Colonic mucosa (tissue), 4 donors: ENCODE measurements around the gene PLCB4. TPM values are rescaled to one million over a fixed set of nuclear protein-coding genes. Genes with fewer than 3 reads are reported as not detected.

Experiments
- DNase-seq: peaks from one replicate; pipeline ENCODE4 v3.0.0-alpha.2; 2020
- H3K27ac ChIP-seq: fragments of 200-600 bp; one replicate; pipeline ENCODE4 v1.8.0; 2021
- H3K27me3 ChIP-seq: fragments of 200-600 bp; one replicate; pipeline ENCODE4 v1.8.0; 2021
- H3K36me3 ChIP-seq: fragments of 200-600 bp; one replicate; pipeline ENCODE4 v1.8.0; 2021
- H3K4me1 ChIP-seq: fragments of 200-600 bp; one replicate; pipeline ENCODE4 v1.8.0; 2021; ENCODE audit warnings: mild to moderate bottlenecking
- H3K4me3 ChIP-seq: fragments of 200-600 bp; one replicate; pipeline ENCODE4 v1.8.0; 2021
- H3K9ac ChIP-seq, 2 donors: one replicate each; pipeline ENCODE4 v1.7.0; 2013; ENCODE audit warnings: control low read depth in 2 of 2, low read depth in 2 of 2, low read length in 2 of 2
- H3K9me3 ChIP-seq: fragments of 200-600 bp; one replicate; pipeline ENCODE4 v1.8.0; 2021
- intact Hi-C: fragments of 100-400 bp; cut with DNase I; formaldehyde crosslinking; loops from one replicate; pipeline ENCODE4 v1.14.1; 2022
- total RNA-seq, 2 donors: library from RNA; stranded (reverse); fragmentation: NEBNext Ultra II Directional in 1 of 2; extraction: Animal tissue kit (Norgen Biotek cat#: 25700) in 1 of 2; gene quantifications; one replicate each; pipeline ENCODE4 v1.2.1, GENCODE V29; 2021
- TF ChIP-seq, protein P1 (sequence below): fragments of 200-600 bp; IDR thresholded peaks from one replicate; pipeline ENCODE4 v1.8.0; 2022; ENCODE audit warnings: antibody characterized with exemption, mild to moderate bottlenecking
- donor health status: healthy.
- donor health status: DM: no; HTN: no; CAD: no.
- donor health status: DM: no; HTN: no; CAD: no.

The PLCB4 gene
- total RNA-seq, 2 donors from 2014 or later, result 39.4 to 39.5 TPM

- no peaks in the 10 kb centered on the region for H3K9me3 ChIP-seq
- no peaks in the 10 kb centered on the region for H3K27me3 ChIP-seq
- H3K27ac ChIP-seq, result no peak overlapping the region
- intact Hi-C loops, result no loop called here
- DNase-seq, result no peak
- H3K36me3 ChIP-seq, result no peaks in the 10 kb centered on the region
- TF ChIP-seq, protein P1, sequence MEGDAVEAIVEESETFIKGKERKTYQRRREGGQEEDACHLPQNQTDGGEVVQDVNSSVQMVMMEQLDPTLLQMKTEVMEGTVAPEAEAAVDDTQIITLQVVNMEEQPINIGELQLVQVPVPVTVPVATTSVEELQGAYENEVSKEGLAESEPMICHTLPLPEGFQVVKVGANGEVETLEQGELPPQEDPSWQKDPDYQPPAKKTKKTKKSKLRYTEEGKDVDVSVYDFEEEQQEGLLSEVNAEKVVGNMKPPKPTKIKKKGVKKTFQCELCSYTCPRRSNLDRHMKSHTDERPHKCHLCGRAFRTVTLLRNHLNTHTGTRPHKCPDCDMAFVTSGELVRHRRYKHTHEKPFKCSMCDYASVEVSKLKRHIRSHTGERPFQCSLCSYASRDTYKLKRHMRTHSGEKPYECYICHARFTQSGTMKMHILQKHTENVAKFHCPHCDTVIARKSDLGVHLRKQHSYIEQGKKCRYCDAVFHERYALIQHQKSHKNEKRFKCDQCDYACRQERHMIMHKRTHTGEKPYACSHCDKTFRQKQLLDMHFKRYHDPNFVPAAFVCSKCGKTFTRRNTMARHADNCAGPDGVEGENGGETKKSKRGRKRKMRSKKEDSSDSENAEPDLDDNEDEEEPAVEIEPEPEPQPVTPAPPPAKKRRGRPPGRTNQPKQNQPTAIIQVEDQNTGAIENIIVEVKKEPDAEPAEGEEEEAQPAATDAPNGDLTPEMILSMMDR, result no peak
- H3K4me3 ChIP-seq, result no peak overlapping the region
- H3K4me1 ChIP-seq, result no peaks in the 10 kb centered on the region
- H3K9ac ChIP-seq, result no peak overlapping the region
Measured at GRCh38 chr20:9427430-9428291, 358.8 kb downstream of the PLCB4 start.

GRCh38 chr20:9428292-9428607, 359.4 kb downstream of the PLCB4 start:
- Histone ChIP-seq H3K36me3 (no peaks in the 10 kb centered on the region), H3K4me1 (no peaks in the 10 kb centered on the region), H3K27ac (no peak overlapping the region), H3K9me3 (no peaks in the 10 kb centered on the region), H3K4me3 (no peak overlapping the region), H3K9ac (no peak overlapping the region), H3K27me3 (no peaks in the 10 kb centered on the region)
- no peak for DNase-seq
- intact Hi-C loops, result no loop called here
- TF ChIP-seq, protein P1, result no peak

GRCh38 chr20:9439806-9440205, 370.9 kb downstream of the PLCB4 start:
- Histone ChIP-seq H3K9ac (no peak overlapping the region), H3K27me3 (no peaks in the 10 kb centered on the region), H3K27ac (no peak overlapping the region), H3K4me3 (no peak overlapping the region), H3K4me1 (no peaks in the 10 kb centered on the region), H3K36me3 (no peaks in the 10 kb centered on the region), H3K9me3 (no peaks in the 10 kb centered on the region)
- intact Hi-C loops, result loop anchor here (10.0 kb wide), 1 partner anchor 65 kb away; no protein-coding TSS in a partner anchor
- no peak for DNase-seq
- TF ChIP-seq, protein P1, result no peak

GRCh38 chr20:9440892-9441291, 372.0 kb downstream of the PLCB4 start:
- Histone ChIP-seq H3K4me3 (no peak overlapping the region), H3K9me3 (no peaks in the 10 kb centered on the region), H3K9ac (no peak overlapping the region), H3K27ac (no peak overlapping the region), H3K4me1 (no peaks in the 10 kb centered on the region), H3K27me3 (no peaks in the 10 kb centered on the region), H3K36me3 (no peaks in the 10 kb centered on the region)
- TF ChIP-seq, protein P1, result no peak
- DNase-seq, result no peak
- intact Hi-C loops, result no loop called here

DNA sequence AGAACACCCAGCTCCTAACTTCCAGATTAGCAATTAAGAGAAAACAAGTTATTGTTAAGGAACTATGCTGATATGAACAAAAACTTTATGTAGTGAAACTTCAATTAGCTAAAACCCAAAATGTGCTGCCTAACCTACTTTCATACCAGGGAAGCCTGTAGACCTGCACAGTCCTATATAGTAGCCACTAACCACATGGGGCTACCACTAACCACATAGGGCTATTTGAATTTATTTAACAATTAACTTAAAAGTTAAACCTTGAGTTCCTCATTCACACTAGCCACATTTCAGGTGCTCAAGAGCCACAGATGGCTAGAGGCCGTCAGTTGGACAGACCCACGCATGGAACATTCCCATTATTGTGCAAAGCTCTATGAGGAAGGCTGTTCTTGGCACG, 373.1 kb downstream of the PLCB4 start:
- Histone ChIP-seq H3K4me1 (no peaks in the 10 kb centered on the region), H3K36me3 (no peaks in the 10 kb centered on the region), H3K27ac (no peak overlapping the region), H3K9me3 (no peaks in the 10 kb centered on the region), H3K4me3 (no peak overlapping the region), H3K9ac (no peak overlapping the region), H3K27me3 (no peaks in the 10 kb centered on the region)
- DNase-seq, result no peak
- TF ChIP-seq, protein P1, result no peak
- intact Hi-C loops, result no loop called here
